Naive B cell (primary cell): ENCODE measurements around the gene GPR132. TPM values are rescaled to one million over a fixed set of nuclear protein-coding genes. Genes with fewer than 3 reads are reported as not detected.

Experiments
- ATAC-seq, 2 donors: fragments of 150-1000 bp; cut with Tn5 transposase; 2 replicates each; pipeline ENCODE4 v1.10.0; 2021; ENCODE audit warnings: low read depth in 2 of 2, mild to moderate bottlenecking in 2 of 2, moderate library complexity in 2 of 2
- DNase-seq: peaks from one replicate; pipeline ENCODE4 v3.0.0; 2022
- H3K27ac Mint-ChIP-seq, 6 donors: one replicate each; pipeline ENCODE4 v1.8.0; 2020 to 2022; ENCODE audit warnings: mild to moderate bottlenecking in 6 of 6, mixed read lengths in 6 of 6, moderate library complexity in 5 of 6, inconsistent platforms in 2 of 6
- H3K27me3 Mint-ChIP-seq, 3 donors: one replicate each; pipeline ENCODE4 v1.8.0; 2021 to 2022; ENCODE audit warnings: mixed read lengths in 3 of 3, mild to moderate bottlenecking in 1 of 3
- H3K36me3 Mint-ChIP-seq, 2 donors: one replicate each; pipeline ENCODE4 v1.8.0; 2020 to 2022; ENCODE audit warnings: mixed read lengths in 2 of 2, inconsistent platforms in 1 of 2, mild to moderate bottlenecking in 1 of 2
- H3K4me1 Mint-ChIP-seq, 3 donors: one replicate each; pipeline ENCODE4 v1.8.0; 2020 to 2022; ENCODE audit warnings: mixed read lengths in 3 of 3, inconsistent platforms in 1 of 3, mild to moderate bottlenecking in 1 of 3, moderate library complexity in 1 of 3
- H3K4me3 Mint-ChIP-seq, 8 donors: one replicate each; pipeline ENCODE4 v1.8.0; 2020 to 2022; ENCODE audit warnings: mild to moderate bottlenecking in 8 of 8, mixed read lengths in 8 of 8, moderate library complexity in 8 of 8, inconsistent platforms in 2 of 8
- H3K9me3 Mint-ChIP-seq, 7 donors: one replicate each; pipeline ENCODE4 v1.8.0; 2020 to 2022; ENCODE audit warnings: mixed read lengths in 7 of 7, mild to moderate bottlenecking in 5 of 7, inconsistent platforms in 2 of 7, moderate library complexity in 1 of 7
- polyA plus RNA-seq, 6 donors: library from polyadenylated mRNA; unstranded; fragments of 300-500 nt; fragmentation: Illumina TruSeq; gene quantifications; one replicate each; pipeline ENCODE4 v1.2.3, GENCODE V29; 2021; ENCODE audit warnings: low read depth in 6 of 6

Gene GPR132
- polyA plus RNA-seq, 6 donors from 2014 or later = 8.2 to 33.0 (median 10.8) TPM

DNA sequence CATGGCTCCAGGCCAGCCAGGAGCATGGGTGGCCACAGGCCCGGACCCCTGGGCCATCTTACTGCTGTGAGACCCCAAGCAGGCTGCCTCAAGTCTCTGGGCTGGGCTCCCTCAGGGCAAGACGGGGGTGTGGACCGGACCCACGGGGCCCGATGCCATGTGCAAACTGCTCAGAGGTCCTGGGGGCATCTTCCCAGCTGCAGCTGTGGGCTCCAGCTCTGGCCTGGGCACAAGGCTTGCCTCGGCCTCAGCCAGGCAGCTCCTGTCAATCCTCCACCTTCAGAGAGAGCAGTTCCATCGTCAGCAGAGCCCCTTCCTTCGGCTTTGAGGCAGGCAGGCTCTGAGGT lies 12.4 kb upstream of the GPR132 start:
- no peaks in the 10 kb centered on the region for H3K36me3 Mint-ChIP-seq
- H3K4me1 Mint-ChIP-seq = peaks cover 27 to 32% (median 31%) of the 10 kb centered on the region in 3 donors
- peak overlapping the region in 6 of 8 donors; percentile 15 to 72 (median 52) for H3K4me3 Mint-ChIP-seq
- ATAC-seq = no peak
- no peaks in the 10 kb centered on the region for H3K27me3 Mint-ChIP-seq
- DNase-seq = no peak
- no peaks in the 10 kb centered on the region for H3K9me3 Mint-ChIP-seq
- H3K27ac Mint-ChIP-seq = peak overlapping the region in 2 of 6 donors; percentile 32 to 63

GRCh38 chr14:105076805-105077648 lies 11.8 kb upstream of the GPR132 start:
- H3K36me3 Mint-ChIP-seq = no peaks in the 10 kb centered on the region
- ATAC-seq (no peak), DNase-seq (no peak)
- no peaks in the 10 kb centered on the region for H3K9me3 Mint-ChIP-seq
- H3K27me3 Mint-ChIP-seq = no peaks in the 10 kb centered on the region
- peak overlapping the region in 5 of 6 donors; percentile 47 to 90 (median 70) for H3K27ac Mint-ChIP-seq
- peak overlapping the region in 6 of 8 donors; percentile 45 to 78 (median 67) for H3K4me3 Mint-ChIP-seq
- H3K4me1 Mint-ChIP-seq = peaks cover 31 to 37% (median 33%) of the 10 kb centered on the region in 3 donors

GRCh38 chr14:105076296-105076804 lies 11.1 kb upstream of the GPR132 start:
- peak overlapping the region in 6 of 8 donors; percentile 44 to 72 (median 64) for H3K4me3 Mint-ChIP-seq
- H3K27ac Mint-ChIP-seq = peak overlapping the region in 5 of 6 donors; percentile 47 to 90 (median 63)
- H3K27me3 Mint-ChIP-seq = no peaks in the 10 kb centered on the region
- no peak for DNase-seq
- H3K9me3 Mint-ChIP-seq = no peaks in the 10 kb centered on the region
- H3K36me3 Mint-ChIP-seq = no peaks in the 10 kb centered on the region
- peaks cover 38 to 44% (median 38%) of the 10 kb centered on the region in 3 donors for H3K4me1 Mint-ChIP-seq
- ATAC-seq = no peak

- no peaks in the 10 kb centered on the region for H3K27me3 Mint-ChIP-seq
- H3K4me1 Mint-ChIP-seq = peaks cover 43 to 49% (median 45%) of the 10 kb centered on the region in 3 donors
- no peaks in the 10 kb centered on the region for H3K9me3 Mint-ChIP-seq
- peak overlapping the region in 5 of 6 donors; percentile 42 to 88 (median 63) for H3K27ac Mint-ChIP-seq
- peak overlapping the region in 6 of 8 donors; percentile 28 to 77 (median 54) for H3K4me3 Mint-ChIP-seq
- DNase-seq = peak; percentile 74
- H3K36me3 Mint-ChIP-seq = no peaks in the 10 kb centered on the region
- ATAC-seq = peak; percentile 81 to 87
These were observed 10.4 kb upstream of the GPR132 start for GRCh38 chr14:105075379-105076295.

- no peak for DNase-seq
- Mint-ChIP-seq H3K4me1 (peaks cover 53 to 59% (median 55%) of the 10 kb centered on the region in 3 donors), H3K27ac (peak overlapping the region in 2 of 6 donors; percentile 50 to 63), H3K27me3 (no peaks in the 10 kb centered on the region), H3K4me3 (peak overlapping the region in 2 of 8 donors; percentile 20 to 26), H3K36me3 (no peaks in the 10 kb centered on the region), H3K9me3 (no peaks in the 10 kb centered on the region)
- no peak for ATAC-seq
These were observed 9.4 kb upstream of the GPR132 start for GRCh38 chr14:105074601-105075053.

DNA sequence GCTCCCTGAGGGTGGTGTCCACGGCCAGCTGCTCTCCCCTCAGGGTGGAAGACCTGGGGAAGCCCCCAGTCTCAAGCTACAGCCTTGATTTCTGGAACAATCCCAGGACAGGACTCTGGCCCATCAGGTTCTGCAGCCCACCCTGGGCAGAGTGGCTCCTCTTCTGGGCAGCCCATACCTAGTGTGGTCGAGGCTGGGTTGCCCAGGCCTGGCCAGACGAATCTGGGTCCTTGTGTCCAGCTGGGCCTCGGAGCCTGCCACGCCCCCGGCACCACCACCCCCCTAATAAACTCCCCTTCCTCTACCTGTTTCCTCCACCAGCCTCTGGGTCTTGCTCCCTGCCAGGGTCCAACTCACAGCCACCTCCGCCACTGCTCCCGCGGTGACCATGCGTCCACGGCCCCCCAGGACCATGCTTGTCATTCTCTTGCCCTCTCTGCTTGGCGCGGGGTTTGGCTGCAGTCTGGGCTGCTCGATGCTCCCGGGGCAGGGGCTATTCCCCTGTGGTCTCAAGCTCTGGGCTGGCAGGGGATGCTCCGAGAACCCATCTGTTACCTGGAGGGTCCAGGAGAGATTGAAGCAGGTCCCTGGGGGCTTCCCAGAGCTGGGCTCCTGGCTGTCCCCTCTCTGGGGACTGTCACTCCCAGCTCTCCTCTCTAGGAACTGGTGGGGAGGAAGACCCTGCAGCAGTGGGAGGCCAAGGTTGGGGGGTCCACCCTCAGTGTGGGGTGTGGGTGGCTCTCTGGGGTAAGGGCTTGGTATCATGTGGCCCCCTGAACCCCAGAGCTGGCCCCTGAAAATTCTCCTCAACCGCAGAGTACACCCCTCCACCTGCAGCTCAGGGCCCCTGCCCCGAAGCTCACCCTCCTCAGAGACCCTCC lies 8.7 kb upstream of the GPR132 start:
- H3K4me1 Mint-ChIP-seq = peaks cover 57 to 62% (median 62%) of the 10 kb centered on the region in 3 donors
- no peak for ATAC-seq
- peak overlapping the region in 4 of 6 donors; percentile 41 to 85 (median 67) for H3K27ac Mint-ChIP-seq

GRCh38 chr14:105072892-105073719 lies 7.9 kb upstream of the GPR132 start:
- Mint-ChIP-seq H3K9me3 (no peaks in the 10 kb centered on the region), H3K4me1 (peaks cover 58 to 68% (median 62%) of the 10 kb centered on the region in 3 donors), H3K36me3 (no peaks in the 10 kb centered on the region), H3K27me3 (no peaks in the 10 kb centered on the region), H3K27ac (peak overlapping the region in 5 of 6 donors; percentile 41 to 99 (median 70)), H3K4me3 (no peak overlapping the region)
- no peak for ATAC-seq
- DNase-seq = no peak

More for the DNA sequence above, 8.7 kb upstream of the GPR132 start:
- Mint-ChIP-seq H3K9me3 (no peaks in the 10 kb centered on the region), H3K27me3 (no peaks in the 10 kb centered on the region), H3K4me3 (peak overlapping the region in 1 of 8 donors; percentile 15), H3K36me3 (no peaks in the 10 kb centered on the region)
- no peak for DNase-seq

GRCh38 chr14:105072381-105072861 lies 7.2 kb upstream of the GPR132 start:
- Mint-ChIP-seq H3K27ac (peak overlapping the region; percentile 57 to 99 (median 79)), H3K4me1 (peaks cover 55 to 67% (median 65%) of the 10 kb centered on the region in 3 donors), H3K36me3 (no peaks in the 10 kb centered on the region), H3K27me3 (no peaks in the 10 kb centered on the region), H3K9me3 (no peaks in the 10 kb centered on the region), H3K4me3 (peak overlapping the region in 2 of 8 donors; percentile 23 to 33)
- no peak for DNase-seq
- no peak for ATAC-seq

GRCh38 chr14:105071942-105072341 lies 6.7 kb upstream of the GPR132 start:
- no peaks in the 10 kb centered on the region for H3K27me3 Mint-ChIP-seq
- peaks cover 55 to 67% (median 65%) of the 10 kb centered on the region in 3 donors for H3K4me1 Mint-ChIP-seq
- H3K27ac Mint-ChIP-seq = peak overlapping the region; percentile 39 to 99 (median 82)
- H3K36me3 Mint-ChIP-seq = no peaks in the 10 kb centered on the region
- ATAC-seq (no peak), DNase-seq (no peak)
- H3K9me3 Mint-ChIP-seq = no peaks in the 10 kb centered on the region
- peak overlapping the region in 2 of 8 donors; percentile 23 to 33 for H3K4me3 Mint-ChIP-seq

- H3K4me1 Mint-ChIP-seq = peaks cover 52 to 62% (median 61%) of the 10 kb centered on the region in 3 donors
- DNase-seq (no peak), ATAC-seq (no peak)
- no peaks in the 10 kb centered on the region for H3K27me3 Mint-ChIP-seq
- H3K4me3 Mint-ChIP-seq = peak overlapping the region in 4 of 8 donors; percentile 15 to 40 (median 26)
- no peaks in the 10 kb centered on the region for H3K9me3 Mint-ChIP-seq
- H3K27ac Mint-ChIP-seq = peak overlapping the region in 3 of 6 donors; percentile 85 to 99 (median 96)
- no peaks in the 10 kb centered on the region for H3K36me3 Mint-ChIP-seq
These were observed 6.1 kb upstream of the GPR132 start for GRCh38 chr14:105071326-105071725.

- ATAC-seq (peak; percentile 58 to 65), DNase-seq (peak; percentile 59)
- Mint-ChIP-seq H3K4me3 (peak overlapping the region in 5 of 8 donors; percentile 46 to 78 (median 71)), H3K4me1 (peaks cover 53 to 64% (median 63%) of the 10 kb centered on the region in 3 donors), H3K27me3 (no peaks in the 10 kb centered on the region), H3K36me3 (no peaks in the 10 kb centered on the region), H3K27ac (peak overlapping the region; percentile 71 to 99 (median 96)), H3K9me3 (no peaks in the 10 kb centered on the region)
These were observed 5.5 kb upstream of the GPR132 start for GRCh38 chr14:105070760-105071137.
